HG03064 (cell line): ENCODE data around the gene NFATC2.

ENCODE experiments used
- ATAC-seq: cut with Tn5 transposase; IDR thresholded peaks from one replicate; pipeline ENCODE4 v1.9.1; 2021; ENCODE audit warnings: low read depth; ENCODE audit not compliant: unreplicated experiment

NFATC2 gene

GRCh38 chr20:51439160-51439689 lies 103.3 kb downstream of the NFATC2 start:
- ATAC-seq = no peak

GRCh38 chr20:51438136-51438535 lies 104.4 kb downstream of the NFATC2 start:
- ATAC-seq = no peak

GRCh38 chr20:51437182-51437924 lies 105.2 kb downstream of the NFATC2 start:
- no peak for ATAC-seq

- no peak for ATAC-seq
Observed at GRCh38 chr20:51434580-51435247, 107.8 kb downstream of the NFATC2 start.

GRCh38 chr20:51434026-51434425 lies 108.5 kb downstream of the NFATC2 start:
- no peak for ATAC-seq

- no peak for ATAC-seq
Observed at GRCh38 chr20:51432875-51433274, 109.6 kb downstream of the NFATC2 start.

- ATAC-seq = no peak
Observed at GRCh38 chr20:51432251-51432784, 110.2 kb downstream of the NFATC2 start.

- no peak for ATAC-seq
Observed at GRCh38 chr20:51431321-51431720, 111.2 kb downstream of the NFATC2 start.

- ATAC-seq = no peak
Observed at GRCh38 chr20:51430198-51430950, 112.1 kb downstream of the NFATC2 start.

GRCh38 chr20:51429696-51430095 lies 112.8 kb downstream of the NFATC2 start:
- no peak for ATAC-seq

- no peak for ATAC-seq
Observed at GRCh38 chr20:51429144-51429482, 113.4 kb downstream of the NFATC2 start.

- ATAC-seq = no peak
Observed at GRCh38 chr20:51428401-51429143, 113.9 kb downstream of the NFATC2 start.

- no peak for ATAC-seq
Observed at GRCh38 chr20:51427651-51428291, 114.7 kb downstream of the NFATC2 start.

- no peak for ATAC-seq
Observed at GRCh38 chr20:51426718-51427650, 115.5 kb downstream of the NFATC2 start.

- ATAC-seq = no peak
Observed at GRCh38 chr20:51425347-51426106, 117.0 kb downstream of the NFATC2 start.

- ATAC-seq = no peak
Observed at GRCh38 chr20:51424270-51425117, 118.0 kb downstream of the NFATC2 start.

- no peak for ATAC-seq
Observed at GRCh38 chr20:51423810-51424209, 118.7 kb downstream of the NFATC2 start.
